ENCODE results near the gene SLC26A4. TPM values are rescaled to one million over a fixed set of nuclear protein-coding genes. Genes with fewer than 3 reads are reported as not detected.

The SLC26A4 gene
- total RNA-seq = 0.85 TPM in 1 of 2 replicates, not detected in the other

DNA sequence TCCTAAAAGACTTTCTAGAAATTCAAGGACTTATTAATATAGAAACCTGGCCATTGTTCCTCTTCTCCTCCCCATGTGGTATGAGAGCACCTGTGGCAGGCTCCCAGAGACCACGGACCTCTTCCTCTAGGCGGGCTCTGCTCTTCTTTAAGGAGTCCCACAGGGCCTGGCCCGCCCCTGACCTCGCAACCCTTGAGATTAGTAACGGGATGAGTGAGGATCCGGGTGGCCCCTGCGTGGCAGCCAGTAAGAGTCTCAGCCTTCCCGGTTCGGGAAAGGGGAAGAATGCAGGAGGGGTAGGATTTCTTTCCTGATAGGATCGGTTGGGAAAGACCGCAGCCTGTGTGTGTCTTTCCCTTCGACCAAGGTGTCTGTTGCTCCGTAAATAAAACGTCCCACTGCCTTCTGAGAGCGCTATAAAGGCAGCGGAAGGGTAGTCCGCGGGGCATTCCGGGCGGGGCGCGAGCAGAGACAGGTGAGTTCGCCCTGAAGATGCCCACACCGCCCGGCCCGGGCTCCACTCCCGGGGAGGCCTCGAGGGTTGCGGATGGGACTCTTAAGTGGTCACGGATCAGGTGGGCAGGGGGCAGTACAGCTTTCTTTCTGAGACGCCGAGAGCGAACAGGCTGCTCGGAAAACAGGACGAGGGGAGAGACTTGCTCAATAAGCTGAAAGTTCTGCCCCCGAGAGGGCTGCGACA, at the start of gene SLC26A4:
Gene SLC26A4, plus strand, starts transcription at position 448 of the 700 bp plus-strand sequence. CDS start 814 bp downstream, outside the sequence.

DNA sequence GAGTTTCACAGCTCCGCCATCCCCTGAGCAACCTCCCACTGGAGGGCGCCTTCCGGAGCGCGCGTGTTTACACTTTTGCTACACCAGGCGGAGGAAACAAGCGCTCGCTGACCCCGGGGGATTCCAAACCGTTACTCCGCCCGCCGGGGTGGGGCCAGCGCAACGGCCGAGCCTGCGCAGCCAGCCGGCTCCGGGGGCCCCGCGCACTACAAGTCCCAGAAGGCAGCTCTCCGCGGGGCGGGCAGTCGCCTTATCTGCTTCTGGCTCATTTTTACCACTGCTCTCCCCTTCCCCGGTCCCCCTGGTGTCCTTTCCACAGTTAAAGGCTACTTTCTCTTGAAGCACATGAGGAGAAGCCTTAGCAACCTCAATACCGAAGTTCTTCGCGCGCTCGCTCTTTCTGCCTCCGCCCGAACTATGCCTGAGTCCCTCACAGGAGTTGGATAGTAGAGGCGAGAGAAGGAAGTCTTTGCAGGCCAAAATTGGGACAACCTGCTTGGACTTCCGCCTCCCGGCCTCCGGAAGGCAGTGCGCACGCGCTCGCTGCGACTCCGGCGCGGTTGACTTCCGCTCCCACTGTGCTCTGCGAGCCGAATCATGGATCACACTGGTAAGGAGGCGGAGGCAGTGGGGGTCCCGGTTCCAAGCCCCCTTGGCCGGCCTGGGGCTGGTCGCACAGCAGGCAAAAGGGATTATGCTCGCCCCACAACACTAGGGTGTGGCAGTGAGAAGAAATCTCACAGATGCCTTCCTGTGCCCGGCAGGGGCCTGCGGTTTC, 83.1 kb downstream of the SLC26A4 start, which contains the start of gene CBLL1:
Gene CBLL1, plus strand, starts transcription at position 576 of the 778 bp plus-strand sequence. Its CDS starts 22 bp downstream, at position 598.

Other genes starting within 250 kb of the SLC26A4 start
- gene GPR22, start 190.8 kb upstream of the SLC26A4 start, total RNA-seq = not detected in 2 replicates
- 21.6 and 35.2 TPM in 2 replicates for gene COG5, start 96.9 kb upstream of the SLC26A4 start, total RNA-seq
- 7.0 and 9.2 TPM in 2 replicates for gene DUS4L, start 96.9 kb upstream of the SLC26A4 start, total RNA-seq
- gene BCAP29, start 80.6 kb upstream of the SLC26A4 start, total RNA-seq = 36.7 and 69.9 TPM in 2 replicates
- 8.3 and 21.3 TPM in 2 replicates for gene CBLL1, start 83.3 kb downstream of the SLC26A4 start, total RNA-seq
- gene SLC26A3, start 142.4 kb downstream of the SLC26A4 start, total RNA-seq = not detected in 2 replicates
- 53.3 and 65.8 TPM in 2 replicates for gene DLD, start 230.4 kb downstream of the SLC26A4 start, total RNA-seq